Activated naive CD4-positive, alpha-beta T cell treated with anti-CD3 and anti-CD28 coated beads, Interleukin-2, amount 50 U/mL, for 24 hours (primary cell): ENCODE data around the gene FITM2.
"Not testable (repeated sequence)": the region's sequence is repeated elsewhere in the genome, so short reads cannot be mapped to it uniquely, and the experiment has no call there.

Experiments
- H3K27ac Mint-ChIP-seq: one replicate; pipeline ENCODE4 v1.8.0; 2021; ENCODE audit warnings: mild to moderate bottlenecking, mixed read lengths
- H3K27me3 Mint-ChIP-seq: one replicate; pipeline ENCODE4 v1.8.0; 2021; ENCODE audit warnings: mixed read lengths
- H3K36me3 Mint-ChIP-seq: one replicate; pipeline ENCODE4 v1.8.0; 2021; ENCODE audit warnings: mixed read lengths
- H3K4me1 Mint-ChIP-seq: one replicate; pipeline ENCODE4 v1.8.0; 2021; ENCODE audit warnings: mixed read lengths
- H3K4me3 Mint-ChIP-seq: one replicate; pipeline ENCODE4 v1.8.0; 2021; ENCODE audit warnings: mild to moderate bottlenecking, mixed read lengths
- H3K9me3 Mint-ChIP-seq: one replicate; pipeline ENCODE4 v1.8.0; 2021; ENCODE audit warnings: mixed read lengths

Gene FITM2

GRCh38 chr20:44304383-44304782, 6.6 kb downstream of the FITM2 start:
- Mint-ChIP-seq H3K27me3 (no peaks in the 10 kb centered on the region), H3K9me3 (no peaks in the 10 kb centered on the region), H3K4me1 (peaks cover 21% of the 10 kb centered on the region), H3K27ac (no peak overlapping the region), H3K36me3 (peaks cover 2% of the 10 kb centered on the region), H3K4me3 (no peak overlapping the region)

GRCh38 chr20:44302736-44303135, 8.3 kb downstream of the FITM2 start:
- no peak overlapping the region for H3K4me3 Mint-ChIP-seq
- H3K9me3 Mint-ChIP-seq, result no peaks in the 10 kb centered on the region
- H3K27ac Mint-ChIP-seq, result no peak overlapping the region
- peaks cover 19% of the 10 kb centered on the region for H3K4me1 Mint-ChIP-seq
- H3K27me3 Mint-ChIP-seq, result no peaks in the 10 kb centered on the region
- H3K36me3 Mint-ChIP-seq, result peaks cover 2% of the 10 kb centered on the region

- Mint-ChIP-seq H3K27ac (no peak overlapping the region), H3K4me1 (peaks cover 19% of the 10 kb centered on the region), H3K36me3 (peaks cover 2% of the 10 kb centered on the region), H3K9me3 (no peaks in the 10 kb centered on the region), H3K27me3 (no peaks in the 10 kb centered on the region), H3K4me3 (no peak overlapping the region)
Observed at GRCh38 chr20:44302026-44302669, 8.9 kb downstream of the FITM2 start.

GRCh38 chr20:44301285-44301684, 9.7 kb downstream of the FITM2 start:
- H3K27me3 Mint-ChIP-seq, result no peaks in the 10 kb centered on the region
- H3K9me3 Mint-ChIP-seq, result no peaks in the 10 kb centered on the region
- H3K4me1 Mint-ChIP-seq, result peaks cover 14% of the 10 kb centered on the region
- H3K36me3 Mint-ChIP-seq, result peaks cover 2% of the 10 kb centered on the region
- H3K27ac Mint-ChIP-seq, result no peak overlapping the region
- H3K4me3 Mint-ChIP-seq, result no peak overlapping the region

- not testable (repeated sequence) for H3K4me3 Mint-ChIP-seq, H3K36me3 Mint-ChIP-seq, H3K27ac Mint-ChIP-seq, H3K27me3 Mint-ChIP-seq, H3K9me3 Mint-ChIP-seq
- peaks cover 14% of the 10 kb centered on the region for H3K4me1 Mint-ChIP-seq
Observed at GRCh38 chr20:44299011-44299535, 11.9 kb downstream of the FITM2 start.

- Mint-ChIP-seq H3K4me1 (peaks cover 12% of the 10 kb centered on the region), H3K27ac (no peak overlapping the region), H3K27me3 (no peaks in the 10 kb centered on the region), H3K36me3 (peaks cover under 1% of the 10 kb centered on the region), H3K4me3 (no peak overlapping the region), H3K9me3 (no peaks in the 10 kb centered on the region)
Observed at GRCh38 chr20:44297721-44298120, 13.3 kb downstream of the FITM2 start.

GRCh38 chr20:44296011-44296410, 15.0 kb downstream of the FITM2 start:
- no peak overlapping the region for H3K4me3 Mint-ChIP-seq
- no peaks in the 10 kb centered on the region for H3K4me1 Mint-ChIP-seq
- no peaks in the 10 kb centered on the region for H3K27me3 Mint-ChIP-seq
- H3K27ac Mint-ChIP-seq, result no peak overlapping the region
- no peaks in the 10 kb centered on the region for H3K9me3 Mint-ChIP-seq
- H3K36me3 Mint-ChIP-seq, result peaks cover 3% of the 10 kb centered on the region

- no peak overlapping the region for H3K27ac Mint-ChIP-seq
- H3K36me3 Mint-ChIP-seq, result peaks cover 19% of the 10 kb centered on the region
- H3K4me3 Mint-ChIP-seq, result no peak overlapping the region
- no peaks in the 10 kb centered on the region for H3K27me3 Mint-ChIP-seq
- H3K4me1 Mint-ChIP-seq, result no peaks in the 10 kb centered on the region
- H3K9me3 Mint-ChIP-seq, result no peaks in the 10 kb centered on the region
Observed at GRCh38 chr20:44291754-44292153, 19.2 kb downstream of the FITM2 start.

GRCh38 chr20:44288252-44288651, 22.8 kb downstream of the FITM2 start:
- Mint-ChIP-seq H3K9me3 (no peaks in the 10 kb centered on the region), H3K27me3 (no peaks in the 10 kb centered on the region), H3K27ac (no peak overlapping the region), H3K4me1 (no peaks in the 10 kb centered on the region), H3K36me3 (peaks cover 20% of the 10 kb centered on the region), H3K4me3 (no peak overlapping the region)

- Mint-ChIP-seq H3K27me3 (no peaks in the 10 kb centered on the region), H3K4me1 (no peaks in the 10 kb centered on the region), H3K4me3 (no peak overlapping the region), H3K36me3 (peaks cover 20% of the 10 kb centered on the region), H3K9me3 (no peaks in the 10 kb centered on the region), H3K27ac (no peak overlapping the region)
Observed at GRCh38 chr20:44287272-44288097, 23.5 kb downstream of the FITM2 start.

GRCh38 chr20:44284032-44284431, 27.0 kb downstream of the FITM2 start:
- H3K4me3 Mint-ChIP-seq, result no peak overlapping the region
- H3K36me3 Mint-ChIP-seq, result peaks cover 10% of the 10 kb centered on the region
- H3K27me3 Mint-ChIP-seq, result no peaks in the 10 kb centered on the region
- H3K27ac Mint-ChIP-seq, result no peak overlapping the region
- no peaks in the 10 kb centered on the region for H3K9me3 Mint-ChIP-seq
- H3K4me1 Mint-ChIP-seq, result no peaks in the 10 kb centered on the region

- no peaks in the 10 kb centered on the region for H3K27me3 Mint-ChIP-seq
- no peak overlapping the region for H3K4me3 Mint-ChIP-seq
- no peak overlapping the region for H3K27ac Mint-ChIP-seq
- peaks cover 6% of the 10 kb centered on the region for H3K36me3 Mint-ChIP-seq
- no peaks in the 10 kb centered on the region for H3K9me3 Mint-ChIP-seq
- H3K4me1 Mint-ChIP-seq, result no peaks in the 10 kb centered on the region
Observed at GRCh38 chr20:44282192-44282591, 28.8 kb downstream of the FITM2 start.

GRCh38 chr20:44280387-44280786, 30.6 kb downstream of the FITM2 start:
- no peaks in the 10 kb centered on the region for H3K9me3 Mint-ChIP-seq
- peaks cover 5% of the 10 kb centered on the region for H3K36me3 Mint-ChIP-seq
- H3K27ac Mint-ChIP-seq, result no peak overlapping the region
- H3K4me1 Mint-ChIP-seq, result no peaks in the 10 kb centered on the region
- no peak overlapping the region for H3K4me3 Mint-ChIP-seq
- no peaks in the 10 kb centered on the region for H3K27me3 Mint-ChIP-seq

- Mint-ChIP-seq H3K9me3 (no peaks in the 10 kb centered on the region), H3K4me1 (no peaks in the 10 kb centered on the region), H3K36me3 (peaks cover 5% of the 10 kb centered on the region), H3K27me3 (no peaks in the 10 kb centered on the region), H3K4me3 (no peak overlapping the region), H3K27ac (no peak overlapping the region)
Observed at GRCh38 chr20:44279228-44279627, 31.8 kb downstream of the FITM2 start.

GRCh38 chr20:44274303-44275017, 36.5 kb downstream of the FITM2 start:
- Mint-ChIP-seq H3K27ac (no peak overlapping the region), H3K36me3 (peaks cover 5% of the 10 kb centered on the region), H3K9me3 (no peaks in the 10 kb centered on the region), H3K4me3 (no peak overlapping the region), H3K27me3 (no peaks in the 10 kb centered on the region), H3K4me1 (no peaks in the 10 kb centered on the region)
